Left ventricle myocardium inferior (tissue), 1 donor: ENCODE results near the gene TTC9B. TPM values are rescaled to one million over a fixed set of nuclear protein-coding genes. Genes with fewer than 3 reads are reported as not detected.

Experiments used
- DNase-seq: peaks from one replicate; pipeline ENCODE4 v3.0.0-alpha.2; 2020
- H3K27ac ChIP-seq: fragments of 200-600 bp; replicated peaks from 2 replicates; pipeline ENCODE4 v1.8.0; 2021
- H3K27me3 ChIP-seq: fragments of 200-600 bp; 2 replicates; pipeline ENCODE4 v1.8.0; 2021; ENCODE audit warnings: low read depth
- H3K36me3 ChIP-seq: fragments of 200-600 bp; 2 replicates; pipeline ENCODE4 v1.8.0; 2021
- H3K4me1 ChIP-seq: fragments of 200-600 bp; 2 replicates; pipeline ENCODE4 v1.8.0; 2021
- H3K4me3 ChIP-seq: fragments of 200-600 bp; 2 replicates; pipeline ENCODE4 v1.8.0; 2021; ENCODE audit warnings: mild to moderate bottlenecking, moderate library complexity
- H3K9me3 ChIP-seq: fragments of 200-600 bp; replicated peaks from 2 replicates; pipeline ENCODE4 v1.8.0; 2021
- intact Hi-C: fragments of 100-400 bp; cut with micrococcal nuclease; formaldehyde crosslinking; loops from one replicate; pipeline ENCODE4 v1.11.0; 2022
- total RNA-seq: library from RNA; stranded (reverse); fragmentation: NEBNext Ultra II Directional; extraction: Animal tissue kit (Norgen Biotek cat#: 25700); gene quantifications from one replicate; pipeline ENCODE4 v1.2.1, GENCODE V29; 2021
- TF ChIP-seq, protein P1 (sequence below): fragments of 200-600 bp; IDR thresholded peaks from 2 replicates; pipeline ENCODE4 v1.8.0; 2021; ENCODE audit warnings: antibody characterized with exemption, mild to moderate bottlenecking, borderline replicate concordance
- donor health status: DM: no; HTN: yes; CAD: no; lungs with severe emphysema.

The TTC9B gene
- total RNA-seq, 1 donor from 2014 or later: not detected

DNA sequence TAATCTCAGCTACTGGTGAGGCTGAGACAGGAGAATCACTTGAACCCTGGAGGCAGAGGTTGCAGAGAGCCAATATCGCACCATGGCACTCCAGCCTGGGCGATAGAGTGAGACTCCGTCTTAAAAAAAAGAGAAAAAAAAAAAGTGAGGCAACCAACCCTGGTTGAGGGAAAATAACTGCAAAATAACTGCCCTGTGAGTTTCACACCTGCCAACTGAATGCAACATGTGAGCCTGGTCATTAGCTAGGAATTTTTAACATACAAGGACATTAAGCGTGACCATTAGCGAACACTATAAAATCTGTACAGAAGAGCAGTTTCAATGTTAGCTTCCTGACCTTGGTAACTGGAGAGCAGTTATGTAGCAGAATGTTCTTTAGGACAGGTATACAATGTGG, 10.7 kb upstream of the TTC9B start:
- Histone ChIP-seq H3K4me3 (no peak overlapping the region), H3K4me1 (peaks cover 38% of the 10 kb centered on the region), H3K36me3 (peaks cover 10% of the 10 kb centered on the region), H3K27ac (no peak overlapping the region), H3K9me3 (no peaks in the 10 kb centered on the region), H3K27me3 (peaks cover 28% of the 10 kb centered on the region)
- no peak for DNase-seq
- intact Hi-C loops: no loop called here
- TF ChIP-seq, protein P1, sequence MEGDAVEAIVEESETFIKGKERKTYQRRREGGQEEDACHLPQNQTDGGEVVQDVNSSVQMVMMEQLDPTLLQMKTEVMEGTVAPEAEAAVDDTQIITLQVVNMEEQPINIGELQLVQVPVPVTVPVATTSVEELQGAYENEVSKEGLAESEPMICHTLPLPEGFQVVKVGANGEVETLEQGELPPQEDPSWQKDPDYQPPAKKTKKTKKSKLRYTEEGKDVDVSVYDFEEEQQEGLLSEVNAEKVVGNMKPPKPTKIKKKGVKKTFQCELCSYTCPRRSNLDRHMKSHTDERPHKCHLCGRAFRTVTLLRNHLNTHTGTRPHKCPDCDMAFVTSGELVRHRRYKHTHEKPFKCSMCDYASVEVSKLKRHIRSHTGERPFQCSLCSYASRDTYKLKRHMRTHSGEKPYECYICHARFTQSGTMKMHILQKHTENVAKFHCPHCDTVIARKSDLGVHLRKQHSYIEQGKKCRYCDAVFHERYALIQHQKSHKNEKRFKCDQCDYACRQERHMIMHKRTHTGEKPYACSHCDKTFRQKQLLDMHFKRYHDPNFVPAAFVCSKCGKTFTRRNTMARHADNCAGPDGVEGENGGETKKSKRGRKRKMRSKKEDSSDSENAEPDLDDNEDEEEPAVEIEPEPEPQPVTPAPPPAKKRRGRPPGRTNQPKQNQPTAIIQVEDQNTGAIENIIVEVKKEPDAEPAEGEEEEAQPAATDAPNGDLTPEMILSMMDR: no peak

DNA sequence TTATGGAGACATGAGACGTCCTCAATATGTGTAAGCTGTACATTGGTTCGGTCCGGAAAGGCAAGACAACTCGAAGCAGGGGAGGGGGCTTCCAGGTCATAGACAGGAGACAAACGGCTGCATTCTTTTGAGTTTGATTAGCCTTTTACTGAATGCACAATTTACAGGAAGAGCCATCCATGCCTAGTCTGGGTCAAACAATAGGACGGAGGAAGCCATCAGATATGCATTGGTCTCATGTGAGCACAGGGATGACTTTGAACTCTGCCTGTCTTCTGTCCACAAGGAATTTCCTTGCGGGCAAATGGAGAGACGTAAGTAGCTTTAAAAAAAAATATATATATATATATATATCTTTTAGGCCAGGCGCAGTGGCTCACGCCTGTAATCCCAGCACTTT, 10.2 kb upstream of the TTC9B start:
- Histone ChIP-seq H3K9me3 (no peaks in the 10 kb centered on the region), H3K27me3 (peaks cover 33% of the 10 kb centered on the region), H3K4me1 (peaks cover 40% of the 10 kb centered on the region), H3K4me3 (no peak overlapping the region), H3K36me3 (peaks cover 6% of the 10 kb centered on the region), H3K27ac (no peak overlapping the region)
- TF ChIP-seq, protein P1: no peak
- no peak for DNase-seq
- intact Hi-C loops: no loop called here

DNA sequence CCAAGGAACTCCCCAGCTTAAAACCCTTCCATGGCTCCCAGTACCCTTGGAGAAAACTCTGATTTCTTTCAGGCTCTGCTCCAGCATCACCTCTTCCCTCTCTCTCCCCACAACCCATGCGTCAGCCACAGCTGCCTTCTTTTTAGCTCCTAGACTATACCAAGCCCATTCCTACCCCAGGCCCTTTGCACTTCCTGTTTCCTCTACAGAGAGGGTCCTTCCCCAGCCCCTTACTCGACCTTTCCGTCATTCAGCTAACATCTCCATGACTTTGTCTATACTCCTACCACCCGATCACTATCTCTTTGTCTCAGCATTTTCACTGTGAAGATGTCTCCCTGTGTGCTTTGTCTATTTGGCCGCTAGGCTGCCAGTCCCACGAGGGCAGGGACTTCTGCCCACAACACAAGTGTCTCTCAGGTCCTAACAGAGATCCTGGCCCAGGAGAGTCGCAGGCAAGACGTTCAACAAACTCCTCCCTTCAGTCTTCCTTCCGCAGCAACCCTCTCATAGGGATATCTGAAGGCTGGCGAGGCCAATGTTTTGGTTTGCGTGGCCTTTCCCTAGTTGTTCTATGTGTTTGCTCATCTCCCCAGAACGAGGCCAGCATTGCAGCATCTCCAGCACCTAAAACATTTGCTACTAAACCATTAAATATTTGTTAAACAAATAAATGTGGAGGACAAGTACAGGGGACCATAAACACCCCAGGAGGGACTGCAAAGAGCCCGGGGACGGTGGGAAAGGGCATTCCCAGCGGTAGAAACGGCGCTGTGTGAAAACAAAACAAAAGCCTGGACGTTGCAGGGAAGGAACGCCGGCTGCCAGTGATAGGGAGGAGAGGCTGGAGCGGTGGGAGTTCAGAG, 7.5 kb upstream of the TTC9B start:
- intact Hi-C loops: no loop called here
- Histone ChIP-seq H3K4me3 (peak overlapping the region; percentile 56), H3K27me3 (peaks cover 50% of the 10 kb centered on the region), H3K9me3 (no peaks in the 10 kb centered on the region), H3K36me3 (no peaks in the 10 kb centered on the region), H3K4me1 (peaks cover 26% of the 10 kb centered on the region), H3K27ac (no peak overlapping the region)
- DNase-seq: no peak
- TF ChIP-seq, protein P1: no peak

DNA sequence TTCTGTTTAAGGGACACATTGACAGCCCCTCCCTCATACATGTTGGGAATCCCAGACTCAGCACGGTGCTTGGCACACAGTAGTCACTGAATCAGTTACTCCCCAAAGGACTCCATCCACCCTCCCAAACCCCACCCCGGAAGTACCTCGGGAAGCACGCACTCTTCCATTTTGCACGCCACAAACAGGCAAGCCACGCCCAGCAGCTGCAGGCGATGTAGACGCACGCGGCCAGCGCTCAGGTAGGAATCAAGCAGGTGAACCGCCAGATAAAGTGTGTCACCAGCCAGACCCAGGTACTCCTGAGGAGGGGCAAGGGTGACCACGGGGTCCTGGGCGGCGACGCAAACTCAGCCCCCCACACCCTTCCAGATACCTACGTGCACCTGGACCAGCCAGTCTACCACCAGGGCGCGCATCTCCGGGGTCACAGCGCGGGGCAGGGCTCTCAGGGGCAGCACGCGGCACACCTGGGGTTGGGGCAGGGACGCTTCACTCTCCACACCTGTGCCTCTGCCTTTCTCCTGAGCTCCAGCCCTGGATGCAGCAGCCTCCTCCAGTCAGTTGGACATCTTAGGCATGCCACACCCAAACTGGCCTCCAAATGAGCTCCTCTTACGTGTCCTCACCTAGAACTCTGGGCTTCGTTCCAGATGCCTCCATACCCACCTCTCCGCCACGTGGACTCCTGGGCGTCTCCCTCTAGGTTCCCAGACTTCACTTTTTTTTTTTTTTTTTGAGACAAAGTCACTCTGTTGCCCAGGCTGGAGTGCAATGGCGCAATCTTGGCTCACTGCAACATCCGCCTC, 6.4 kb upstream of the TTC9B start:
- Histone ChIP-seq H3K27ac (no peak overlapping the region), H3K4me3 (no peak overlapping the region), H3K9me3 (no peaks in the 10 kb centered on the region), H3K4me1 (peaks cover 26% of the 10 kb centered on the region), H3K27me3 (peaks cover 61% of the 10 kb centered on the region), H3K36me3 (no peaks in the 10 kb centered on the region)
- TF ChIP-seq, protein P1: no peak
- DNase-seq: no peak
- intact Hi-C loops: loop anchor here (5.0 kb wide), 1 partner anchor 87 kb away; no protein-coding TSS in a partner anchor

DNA sequence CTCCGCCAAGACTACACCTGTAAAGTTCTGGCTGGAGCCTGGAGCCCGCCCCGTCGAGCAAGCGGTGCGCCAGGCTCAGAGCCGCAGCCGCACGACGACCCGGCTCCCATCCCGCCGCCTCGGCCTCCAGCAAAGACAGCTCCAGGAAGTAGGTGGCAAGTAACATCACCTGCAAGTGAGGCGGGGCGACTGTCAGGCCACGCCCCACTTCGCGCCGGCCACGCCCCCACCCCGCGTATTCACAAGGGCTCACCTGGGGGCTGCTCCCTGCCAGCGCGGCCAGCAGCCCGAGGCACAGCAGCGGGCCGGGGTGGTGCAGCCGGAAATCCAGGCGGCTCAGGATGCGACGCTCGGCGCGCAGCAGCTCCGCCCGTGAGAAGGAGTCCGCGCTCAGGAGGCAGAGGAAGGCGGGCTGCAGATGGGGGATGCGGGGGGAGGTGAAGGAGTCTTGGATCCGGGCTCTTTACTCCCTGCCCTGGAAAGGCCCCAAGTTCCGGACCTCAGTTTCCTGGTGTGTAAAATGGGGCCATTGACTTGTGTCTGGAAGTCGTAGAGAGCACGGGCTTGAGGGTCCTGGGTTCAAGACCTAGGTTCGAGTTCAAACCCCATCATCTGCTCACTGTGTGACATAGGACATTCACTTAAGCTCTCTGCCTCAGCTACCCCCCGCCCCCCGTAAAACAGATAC, 5.1 kb upstream of the TTC9B start:
- Histone ChIP-seq H3K36me3 (no peaks in the 10 kb centered on the region), H3K4me1 (peaks cover 25% of the 10 kb centered on the region), H3K9me3 (no peaks in the 10 kb centered on the region), H3K27ac (no peak overlapping the region), H3K27me3 (peaks cover 74% of the 10 kb centered on the region), H3K4me3 (no peak overlapping the region)
- TF ChIP-seq, protein P1: no peak
- intact Hi-C loops: loop anchor here (5.0 kb wide), 1 partner anchor 86 kb away; no protein-coding TSS in a partner anchor
- no peak for DNase-seq
